Measurements from ENCODE around the gene PLCG2. TPM values are rescaled to one million over a fixed set of nuclear protein-coding genes. Genes with fewer than 3 reads are reported as not detected.
A peak's percentile ranks its signal among the peaks of the same experiment; 100 is the strongest.
"Not testable (repeated sequence)": the region's sequence is repeated elsewhere in the genome, so short reads cannot be mapped to it uniquely, and the experiment has no call there.

PLCG2 gene
- total RNA-seq, 1 donor: 0.43 TPM

DNA sequence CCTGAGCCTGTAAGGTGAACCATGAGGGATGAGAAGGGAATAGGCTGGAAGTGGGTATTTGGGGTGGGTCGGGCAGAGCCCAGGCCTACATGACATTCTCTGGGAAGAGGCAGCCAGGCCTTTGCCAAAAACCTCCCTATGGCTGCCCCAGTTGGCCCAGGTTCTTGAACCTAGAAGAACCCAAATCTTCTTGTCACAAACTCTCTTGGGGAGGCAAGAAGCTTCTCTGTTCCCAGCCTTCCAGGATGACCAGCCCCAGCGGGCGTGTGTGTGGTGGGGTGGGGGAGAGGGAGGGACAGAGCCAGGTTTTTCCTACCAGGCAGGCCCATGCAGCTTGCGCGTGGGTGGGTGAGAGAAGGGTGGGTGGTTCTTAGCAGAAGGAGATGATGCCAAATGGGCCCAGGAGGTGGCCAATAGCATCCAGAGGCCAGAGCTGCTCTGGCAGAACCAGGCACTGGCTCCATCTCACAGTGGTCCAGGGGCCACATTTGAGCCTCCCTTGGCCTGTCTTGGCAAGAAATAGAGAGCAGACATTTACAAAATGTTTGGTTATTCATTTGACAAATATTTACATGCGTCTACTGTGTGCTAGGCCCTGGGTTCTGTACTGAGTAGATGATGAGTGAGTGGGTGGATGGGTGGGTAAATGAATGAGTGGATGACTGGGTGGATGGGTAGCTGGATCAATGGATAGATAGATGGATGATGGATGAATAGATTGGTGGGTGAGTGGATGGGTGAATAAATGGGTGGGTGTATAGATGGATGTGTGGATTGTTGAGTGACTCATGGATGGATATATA, 44.3 kb upstream of the PLCG2 start:
- TF ChIP-seq CTCF (IDR thresholded peaks at IDR 0.05; ENCODE audit: insufficient read depth, low read depth, low read length): no peak
- no peak for DNase-seq (ENCODE audit: low read depth)
- no peak overlapping the region for H3K4me3 ChIP-seq (ENCODE audit: low read depth, low read length)

- peak; percentile 86 for TF ChIP-seq CTCF (IDR thresholded peaks at IDR 0.05; ENCODE audit: insufficient read depth, low read depth, low read length)
- DNase-seq (ENCODE audit: low read depth): peak; percentile 60
- peak overlapping the region; percentile 41 for H3K4me3 ChIP-seq (ENCODE audit: low read depth, low read length)
Measured at GRCh38 chr16:81737885-81738536, 41.1 kb upstream of the PLCG2 start.

GRCh38 chr16:81738783-81739496, 40.2 kb upstream of the PLCG2 start:
- TF ChIP-seq CTCF (IDR thresholded peaks at IDR 0.05; ENCODE audit: insufficient read depth, low read depth, low read length): no peak
- no peak for DNase-seq (ENCODE audit: low read depth)
- no peak overlapping the region for H3K4me3 ChIP-seq (ENCODE audit: low read depth, low read length)

DNA sequence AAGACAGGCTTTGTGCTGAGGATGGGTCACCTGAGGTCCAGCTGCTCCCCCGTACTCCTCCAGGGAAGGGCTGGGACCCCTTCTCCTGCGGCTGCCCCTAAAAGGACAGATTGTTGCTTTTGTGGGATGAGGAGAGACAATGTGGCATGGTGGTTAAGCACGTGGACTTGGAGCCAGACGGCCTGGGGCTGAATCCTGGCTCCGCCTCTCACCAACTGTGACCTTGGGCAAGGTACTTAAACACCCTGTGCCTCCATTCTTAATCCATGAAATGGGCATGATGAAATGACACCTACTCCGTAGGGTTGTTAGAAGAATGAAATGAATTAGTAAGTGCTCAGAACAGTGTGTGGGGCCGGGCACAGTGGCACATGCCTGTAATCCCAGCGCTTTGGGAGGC, 39.6 kb upstream of the PLCG2 start:
- no peak for TF ChIP-seq CTCF (IDR thresholded peaks at IDR 0.05; ENCODE audit: insufficient read depth, low read depth, low read length)
- DNase-seq (ENCODE audit: low read depth): no peak
- H3K4me3 ChIP-seq (ENCODE audit: low read depth, low read length): no peak overlapping the region

- no peak for DNase-seq (ENCODE audit: low read depth)
- no peak for TF ChIP-seq CTCF (IDR thresholded peaks at IDR 0.05; ENCODE audit: insufficient read depth, low read depth, low read length)
- no peak overlapping the region for H3K4me3 ChIP-seq (ENCODE audit: low read depth, low read length)
Measured at GRCh38 chr16:81740169-81740568, 38.9 kb upstream of the PLCG2 start.

- not testable (repeated sequence) for H3K4me3 ChIP-seq (ENCODE audit: low read depth, low read length); DNase-seq (ENCODE audit: low read depth)
Measured at GRCh38 chr16:81741430-81741770, 37.7 kb upstream of the PLCG2 start.

GRCh38 chr16:81744385-81744784, 34.7 kb upstream of the PLCG2 start:
- TF ChIP-seq CTCF (IDR thresholded peaks at IDR 0.05; ENCODE audit: insufficient read depth, low read depth, low read length): no peak

More at GRCh38 chr16:81744385-81744784, 34.7 kb upstream of the PLCG2 start:
- no peak for DNase-seq (ENCODE audit: low read depth)
- no peak overlapping the region for H3K4me3 ChIP-seq (ENCODE audit: low read depth, low read length)

All from fibroblast of villous mesenchyme (primary cell).